22Rv1 (cell line): ENCODE results near the gene RAPSN.

Experiments
- CTCF ChIP-seq: fragments of 450-650 bp; IDR thresholded peaks from 2 replicates; pipeline ENCODE4 v1.5.1; 2017; ENCODE audit warnings: mild to moderate bottlenecking
- ZFX ChIP-seq: fragments of 450-650 bp; IDR thresholded peaks from 2 replicates; pipeline ENCODE4 v1.6.1; 2017; ENCODE audit warnings: antibody characterized with exemption, borderline replicate concordance

GRCh38 chr11:47403571-47403970 lies 45.4 kb downstream of the RAPSN start:
- TF ChIP-seq CTCF (no peak), ZFX (no peak)
